ENCODE results near the gene SLC4A2.
"Not testable (repeated sequence)": the region's sequence is repeated elsewhere in the genome, so short reads cannot be mapped to it uniquely, and the experiment has no call there.

The SLC4A2 gene

GRCh38 chr7:151059367-151060112 lies at the start of gene SLC4A2:
Gene SLC4A2 (plus strand): TSS chr7:151059589. CDS start chr7:151061988, 2,399 bp downstream.
- peak; percentile 81 for DNase-seq

GRCh38 chr7:151010037-151010306 lies 49.4 kb upstream of the SLC4A2 start:
- no peak for DNase-seq

GRCh38 chr7:151010307-151011096 lies 48.9 kb upstream of the SLC4A2 start:
- DNase-seq, result peak; percentile 53

- peak; percentile 49 for DNase-seq
Measured at GRCh38 chr7:151011097-151011409, 48.3 kb upstream of the SLC4A2 start.

GRCh38 chr7:151011616-151012015 lies 47.8 kb upstream of the SLC4A2 start:
- not testable (repeated sequence) for DNase-seq

GRCh38 chr7:151012031-151012692 lies 47.2 kb upstream of the SLC4A2 start:
- DNase-seq, result no peak

GRCh38 chr7:151012911-151013347 lies 46.5 kb upstream of the SLC4A2 start:
- peak; percentile 80 for DNase-seq

GRCh38 chr7:151013356-151013732 lies 46.0 kb upstream of the SLC4A2 start:
- no peak for DNase-seq

- DNase-seq, result peak; percentile 92
Measured at GRCh38 chr7:151013733-151014497, 45.5 kb upstream of the SLC4A2 start.

- no peak for DNase-seq
Measured at GRCh38 chr7:151014950-151015349, 44.4 kb upstream of the SLC4A2 start.

GRCh38 chr7:151015967-151016366 lies 43.4 kb upstream of the SLC4A2 start:
- DNase-seq, result no peak

- DNase-seq, result no peak
Measured at GRCh38 chr7:151016505-151016904, 42.9 kb upstream of the SLC4A2 start.

- DNase-seq, result no peak
Measured at GRCh38 chr7:151016942-151017341, 42.4 kb upstream of the SLC4A2 start.

GRCh38 chr7:151017370-151017952 lies 41.9 kb upstream of the SLC4A2 start:
- no peak for DNase-seq

GRCh38 chr7:151017953-151018420 lies 41.4 kb upstream of the SLC4A2 start:
- DNase-seq, result peak; percentile 81

- peak; percentile 56 for DNase-seq
Measured at GRCh38 chr7:151018421-151019129, 40.8 kb upstream of the SLC4A2 start.

- DNase-seq, result no peak
Measured at GRCh38 chr7:151019130-151019447, 40.3 kb upstream of the SLC4A2 start.

- no peak for DNase-seq
Measured at GRCh38 chr7:151020231-151020630, 39.2 kb upstream of the SLC4A2 start.

GRCh38 chr7:151023232-151023631 lies 36.2 kb upstream of the SLC4A2 start:
- DNase-seq, result no peak

GRCh38 chr7:151024435-151025056 lies 34.8 kb upstream of the SLC4A2 start, which contains the start of gene ATG9B:
Gene ATG9B (minus strand): TSS chr7:151024494. CDS start chr7:151024423, 71 bp downstream.
- DNase-seq, result no peak

- DNase-seq, result no peak
Measured at GRCh38 chr7:151025924-151026671, 33.3 kb upstream of the SLC4A2 start.

Data from hematopoietic multipotent progenitor cell treated with erythropoietin and hydrocortisone succinate and interleukin-3 and kit ligand, for 6 days (in vitro differentiated cells).